Ectodermal cell (in vitro differentiated cells): ENCODE measurements around the gene TRAPPC11.

ENCODE experiments used
- H3K27ac ChIP-seq: 2 replicates; pipeline ENCODE4 v1.7.0; 2013; ENCODE audit warnings: mild to moderate bottlenecking, low read depth, low read length; ENCODE audit not compliant: insufficient read depth, poor library complexity, severe bottlenecking
- H3K27me3 ChIP-seq: 2 replicates; pipeline ENCODE4 v1.7.0; 2013; ENCODE audit warnings: mild to moderate bottlenecking, low read length; ENCODE audit not compliant: insufficient read depth, control insufficient read depth, poor library complexity, severe bottlenecking
- H3K36me3 ChIP-seq: one replicate; pipeline ENCODE4 v1.7.0; 2013; ENCODE audit warnings: low read length; ENCODE audit not compliant: control insufficient read depth, insufficient read depth
- H3K4me1 ChIP-seq: one replicate; pipeline ENCODE4 v1.7.0; 2013; ENCODE audit warnings: low read length; ENCODE audit not compliant: control insufficient read depth, insufficient read depth
- H3K4me3 ChIP-seq: 2 replicates; pipeline ENCODE4 v1.7.0; 2013; ENCODE audit warnings: low read depth, low read length, control low read depth; ENCODE audit not compliant: insufficient read depth
- H3K9me3 ChIP-seq: 2 replicates; pipeline ENCODE4 v1.7.0; 2013; ENCODE audit warnings: mild to moderate bottlenecking, low read length, moderate library complexity; ENCODE audit not compliant: control insufficient read depth
- WGBS, 2 experiments: methylation state at CpG; one replicate each; pipeline ENCODE4 v1.1.7; 2013; ENCODE audit warnings: missing lambda C conversion rate in 2 of 2; 5-methylcytosine and 5-hydroxymethylcytosine counted together

Gene TRAPPC11

DNA sequence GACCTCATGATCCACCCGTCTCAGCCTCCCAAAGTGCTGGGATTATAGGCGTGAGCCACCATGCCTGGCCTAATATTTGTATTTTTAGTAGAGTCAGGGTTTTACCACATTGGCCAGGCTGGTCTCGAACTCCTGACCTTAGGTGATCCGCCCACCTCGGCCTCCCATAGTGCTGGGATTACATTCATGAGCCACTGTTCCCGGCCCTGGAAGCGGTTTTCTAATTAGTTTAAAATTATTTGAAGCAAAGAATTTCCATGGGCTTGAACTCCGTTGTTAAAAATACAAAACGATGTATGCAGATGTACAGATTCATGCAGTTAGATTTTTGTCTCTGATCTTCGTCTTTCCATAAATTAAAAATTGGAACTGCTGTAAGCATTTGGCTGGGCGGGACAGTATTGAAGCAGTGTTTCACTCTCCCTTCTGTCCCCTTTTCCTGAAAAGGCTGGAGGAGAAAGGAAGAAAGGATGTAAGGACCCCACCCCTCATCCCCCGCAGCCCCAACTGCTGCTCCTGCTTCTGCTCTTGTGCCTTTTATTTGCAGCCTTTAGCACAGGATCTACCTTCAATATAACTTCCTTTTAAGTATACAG, 12.0 kb downstream of the TRAPPC11 start:
- Histone ChIP-seq H3K4me3 (no peak overlapping the region), H3K27ac (no peak overlapping the region), H3K4me1 (no peaks in the 10 kb centered on the region), H3K9me3 (no peaks in the 10 kb centered on the region), H3K36me3 (peaks cover 26% of the 10 kb centered on the region), H3K27me3 (no peaks in the 10 kb centered on the region)
- 87 to 88% methylated on average over 12 of the region's 12 CpGs for WGBS, 2 experiments

DNA sequence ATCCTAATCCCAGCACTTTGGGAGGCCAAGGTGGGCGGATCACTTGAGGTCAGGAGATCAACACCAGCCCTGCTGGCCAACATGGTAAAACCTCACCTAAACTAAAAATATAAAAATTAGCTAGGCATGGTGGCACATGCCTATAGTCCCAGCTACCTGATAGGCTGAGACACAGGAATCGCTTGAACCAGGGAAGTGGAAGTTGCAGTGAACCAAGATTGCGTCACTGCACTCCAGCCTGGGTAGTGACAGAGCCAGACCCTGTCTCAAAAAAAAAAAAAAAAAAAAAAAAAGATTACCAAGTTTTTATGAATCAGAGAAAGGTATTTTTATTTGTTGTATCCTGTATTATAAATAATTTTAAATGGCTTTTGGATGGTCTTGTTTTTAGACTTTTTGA, 15.1 kb downstream of the TRAPPC11 start:
- H3K9me3 ChIP-seq = no peaks in the 10 kb centered on the region
- no peak overlapping the region for H3K27ac ChIP-seq
- no peaks in the 10 kb centered on the region for H3K4me1 ChIP-seq
- no peak overlapping the region for H3K4me3 ChIP-seq
- no peaks in the 10 kb centered on the region for H3K27me3 ChIP-seq
- WGBS, 2 experiments = 81 to 83% methylated on average over 3 of the region's 3 CpGs
- H3K36me3 ChIP-seq = peaks cover 13% of the 10 kb centered on the region

- peaks cover 5% of the 10 kb centered on the region for H3K36me3 ChIP-seq
- no peaks in the 10 kb centered on the region for H3K27me3 ChIP-seq
- H3K27ac ChIP-seq = no peak overlapping the region
- H3K9me3 ChIP-seq = no peaks in the 10 kb centered on the region
- no peak overlapping the region for H3K4me3 ChIP-seq
- H3K4me1 ChIP-seq = no peaks in the 10 kb centered on the region
- WGBS, 2 experiments = 83 to 90% methylated on average over 4 of the region's 4 CpGs
Measured at GRCh38 chr4:183675625-183676024, 16.5 kb downstream of the TRAPPC11 start.

DNA sequence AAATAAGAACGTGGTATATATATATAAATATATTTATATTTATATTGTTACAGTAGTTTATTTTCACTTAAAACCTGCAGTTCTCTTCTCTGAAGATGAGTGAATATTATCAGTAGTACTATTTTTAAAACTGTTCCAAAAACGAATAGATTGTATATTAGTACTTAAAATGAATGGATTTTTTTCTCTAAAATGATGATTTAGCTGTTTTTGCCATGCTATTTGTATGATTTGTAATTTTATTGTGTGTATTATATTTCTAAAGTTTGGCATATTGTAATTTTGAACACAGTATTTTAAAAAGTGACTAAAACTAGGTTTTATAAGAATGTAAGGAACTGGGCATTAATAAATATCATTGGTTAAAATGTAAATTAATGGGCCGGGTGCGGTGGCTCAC, 22.0 kb downstream of the TRAPPC11 start:
- WGBS, 2 experiments = 94 to 100% methylated on average over 3 of the region's 4 CpGs
- Histone ChIP-seq H3K4me3 (no peak overlapping the region), H3K27me3 (no peaks in the 10 kb centered on the region), H3K9me3 (no peaks in the 10 kb centered on the region), H3K27ac (no peak overlapping the region), H3K4me1 (no peaks in the 10 kb centered on the region), H3K36me3 (peaks cover 8% of the 10 kb centered on the region)

DNA sequence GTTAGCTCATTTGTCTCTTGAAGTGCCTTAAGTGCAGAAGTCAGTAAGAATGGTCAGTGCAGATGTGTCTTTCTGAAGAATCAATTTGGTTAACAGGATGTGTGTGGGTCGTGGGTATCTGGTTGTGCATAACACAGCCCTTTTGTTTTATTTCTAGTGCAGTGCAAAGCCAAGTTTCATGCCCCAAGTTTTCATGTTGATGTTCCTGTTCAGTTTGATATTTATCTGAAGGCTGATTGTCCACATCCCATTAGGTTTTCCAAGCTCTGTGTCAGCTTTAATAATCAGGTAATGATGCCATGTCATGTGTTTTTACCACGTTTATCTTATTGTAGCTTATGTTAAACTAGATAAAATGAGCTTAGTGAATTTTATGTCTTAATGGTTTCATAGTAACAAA, 27.4 kb downstream of the TRAPPC11 start:
- H3K27me3 ChIP-seq = no peaks in the 10 kb centered on the region
- H3K9me3 ChIP-seq = no peaks in the 10 kb centered on the region
- no peak overlapping the region for H3K27ac ChIP-seq
- 94 to 97% methylated on average over 2 of the region's 2 CpGs for WGBS, 2 experiments
- H3K4me3 ChIP-seq = no peak overlapping the region
- H3K36me3 ChIP-seq = peaks cover 3% of the 10 kb centered on the region
- no peaks in the 10 kb centered on the region for H3K4me1 ChIP-seq

DNA sequence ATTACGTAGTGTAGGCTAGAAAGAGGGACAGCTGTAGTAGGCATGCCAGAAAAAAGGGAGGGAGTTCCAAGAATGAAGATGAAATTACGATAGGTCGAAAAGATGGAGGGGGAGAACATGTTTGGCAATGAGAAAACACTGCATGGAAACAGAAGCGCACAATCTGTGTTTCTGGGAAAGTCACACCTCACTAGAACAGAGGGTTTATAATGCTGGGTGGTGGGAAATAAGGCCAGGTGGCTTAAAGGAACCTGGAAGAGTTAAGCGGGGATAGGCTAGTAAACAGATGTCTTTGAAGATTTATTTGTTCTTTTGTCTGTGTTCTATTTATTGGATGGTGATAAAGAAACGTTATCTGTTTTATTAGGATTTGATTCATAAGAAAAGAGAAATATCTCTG, 29.1 kb downstream of the TRAPPC11 start:
- H3K27me3 ChIP-seq = no peaks in the 10 kb centered on the region
- WGBS, 2 experiments = 77 to 78% methylated on average over 6 of the region's 6 CpGs
- H3K4me1 ChIP-seq = no peaks in the 10 kb centered on the region
- no peak overlapping the region for H3K27ac ChIP-seq
- no peak overlapping the region for H3K4me3 ChIP-seq
- H3K9me3 ChIP-seq = no peaks in the 10 kb centered on the region
- peaks cover 10% of the 10 kb centered on the region for H3K36me3 ChIP-seq

DNA sequence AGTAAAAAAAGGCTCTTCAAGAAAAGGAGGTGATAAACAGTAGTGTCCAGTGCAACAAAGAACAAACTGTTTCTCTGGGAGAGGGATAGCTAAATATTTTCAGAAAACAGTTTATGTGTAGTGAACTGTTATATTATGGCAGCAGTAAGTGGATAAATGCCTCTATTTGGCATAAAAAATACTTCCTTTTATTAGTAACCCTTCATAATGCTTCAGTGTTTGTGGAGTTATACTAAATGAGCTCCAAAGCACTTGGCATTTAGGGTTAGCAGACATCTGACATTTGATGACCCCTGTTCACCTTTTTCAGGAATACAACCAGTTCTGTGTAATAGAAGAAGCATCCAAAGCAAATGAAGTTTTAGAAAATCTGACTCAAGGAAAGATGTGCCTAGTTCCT, 31.9 kb downstream of the TRAPPC11 start:
- no peak overlapping the region for H3K27ac ChIP-seq
- H3K9me3 ChIP-seq = no peaks in the 10 kb centered on the region
- H3K4me3 ChIP-seq = no peak overlapping the region
- H3K36me3 ChIP-seq = peaks cover 21% of the 10 kb centered on the region
- H3K4me1 ChIP-seq = no peaks in the 10 kb centered on the region
- H3K27me3 ChIP-seq = no peaks in the 10 kb centered on the region

- Histone ChIP-seq H3K4me1 (no peaks in the 10 kb centered on the region), H3K27ac (no peak overlapping the region), H3K36me3 (peaks cover 25% of the 10 kb centered on the region), H3K4me3 (no peak overlapping the region), H3K27me3 (no peaks in the 10 kb centered on the region), H3K9me3 (no peaks in the 10 kb centered on the region)
Measured at GRCh38 chr4:183691897-183692296, 32.8 kb downstream of the TRAPPC11 start.

- H3K27ac ChIP-seq = no peak overlapping the region
- H3K27me3 ChIP-seq = no peaks in the 10 kb centered on the region
- H3K4me3 ChIP-seq = no peak overlapping the region
- H3K4me1 ChIP-seq = no peaks in the 10 kb centered on the region
- peaks cover 63% of the 10 kb centered on the region for H3K36me3 ChIP-seq
- H3K9me3 ChIP-seq = no peaks in the 10 kb centered on the region
Measured at GRCh38 chr4:183698909-183699308, 39.8 kb downstream of the TRAPPC11 start.

DNA sequence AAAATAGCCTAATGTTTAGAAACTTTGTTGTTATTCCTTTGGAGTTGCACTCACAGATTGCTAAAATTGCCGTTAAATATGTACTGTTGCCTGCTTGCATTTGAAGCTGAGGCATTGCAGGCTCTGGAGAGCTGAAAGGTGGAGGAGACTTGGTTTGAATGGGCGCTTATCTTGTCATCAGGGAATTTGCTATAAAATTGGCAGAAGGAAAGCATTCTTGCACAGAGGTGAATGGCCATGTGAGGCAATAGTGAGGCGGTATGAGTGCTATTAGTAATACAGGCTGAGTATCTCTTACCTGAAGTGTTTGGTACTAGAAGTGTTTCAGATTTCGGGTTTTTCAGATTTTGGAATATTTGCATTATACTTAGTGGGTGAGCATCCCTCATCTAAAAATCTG, 41.3 kb downstream of the TRAPPC11 start:
- no peaks in the 10 kb centered on the region for H3K4me1 ChIP-seq
- no peaks in the 10 kb centered on the region for H3K27me3 ChIP-seq
- H3K4me3 ChIP-seq = no peak overlapping the region
- H3K27ac ChIP-seq = no peak overlapping the region
- 96 to 98% methylated on average over 4 of the region's 4 CpGs for WGBS, 2 experiments
- peaks cover 69% of the 10 kb centered on the region for H3K36me3 ChIP-seq
- H3K9me3 ChIP-seq = no peaks in the 10 kb centered on the region

GRCh38 chr4:183702492-183702891, 43.4 kb downstream of the TRAPPC11 start:
- Histone ChIP-seq H3K4me3 (no peak overlapping the region), H3K27ac (no peak overlapping the region), H3K4me1 (no peaks in the 10 kb centered on the region), H3K27me3 (no peaks in the 10 kb centered on the region), H3K9me3 (no peaks in the 10 kb centered on the region), H3K36me3 (peaks cover 65% of the 10 kb centered on the region)
- 83% methylated on average over 1 of the region's 1 CpG; no CpG with 5 or more reads in 1 of the 2 experiments for WGBS, 2 experiments
